PFSK-1 (cell line): ENCODE data around the gene TUT1.

Experiments used
- FOXP2 ChIP-seq: optimal IDR thresholded peaks from 2 replicates; pipeline ENCODE3; 2011; ENCODE audit warnings: borderline replicate concordance, control low read depth, inconsistent platforms; ENCODE audit not compliant: insufficient read depth; ENCODE audit errors: extremely low read length, extremely low read depth
- POLR2AphosphoS5 ChIP-seq: IDR thresholded peaks from 2 replicates; pipeline ENCODE4 v1.6.1; 2012; ENCODE audit warnings: low read depth, mild to moderate bottlenecking, control low read depth, low read length, moderate library complexity
- REST ChIP-seq, 2 experiments: IDR thresholded peaks; 2 replicates each; pipeline versions ENCODE4 v1.6.1 to v1.8.0; 2011 to 2012; ENCODE audit warnings: low read depth in 2 of 2, low read length in 2 of 2, control low read depth in 1 of 2, inconsistent platforms in 1 of 2, mild to moderate bottlenecking in 1 of 2, moderate library complexity in 1 of 2; ENCODE audit not compliant: insufficient read depth in 1 of 2
- SIN3A ChIP-seq: IDR thresholded peaks from 2 replicates; pipeline ENCODE4 v1.6.1; 2012; ENCODE audit warnings: mild to moderate bottlenecking, low read length, moderate library complexity, borderline replicate concordance; ENCODE audit not compliant: insufficient read depth
- TAF1 ChIP-seq: IDR thresholded peaks from 2 replicates; pipeline ENCODE4 v1.6.1; 2012; ENCODE audit warnings: low read length, control low read depth, borderline replicate concordance; ENCODE audit not compliant: insufficient read depth

The TUT1 gene

GRCh38 chr11:62610403-62610802 lies 19.1 kb upstream of the TUT1 start:
- no peak for TF ChIP-seq TAF1

- TF ChIP-seq POLR2AphosphoS5 (no peak), TAF1 (no peak), SIN3A (no peak), REST (IDR thresholded peaks at IDR 0.05; ENCODE audit: insufficient read depth in 1 of 2, low read depth in 2 of 2, low read length in 2 of 2) (no peak)
These were observed 17.5 kb upstream of the TUT1 start for GRCh38 chr11:62608776-62609175.

GRCh38 chr11:62607714-62608113 lies 16.4 kb upstream of the TUT1 start:
- TF ChIP-seq SIN3A (no peak), REST (IDR thresholded peaks at IDR 0.05; ENCODE audit: insufficient read depth in 1 of 2, low read depth in 2 of 2, low read length in 2 of 2) (no peak), FOXP2 (no peak), TAF1 (no peak), POLR2AphosphoS5 (no peak)

GRCh38 chr11:62605902-62606301 lies 14.6 kb upstream of the TUT1 start:
- TF ChIP-seq POLR2AphosphoS5 = no peak
- TF ChIP-seq REST (IDR thresholded peaks at IDR 0.05; ENCODE audit: insufficient read depth in 1 of 2, low read depth in 2 of 2, low read length in 2 of 2) = no peak
- TF ChIP-seq SIN3A = no peak
- TF ChIP-seq TAF1 = no peak
- no peak for TF ChIP-seq FOXP2

GRCh38 chr11:62605467-62605866 lies 14.1 kb upstream of the TUT1 start:
- no peak for TF ChIP-seq TAF1
- TF ChIP-seq POLR2AphosphoS5 = no peak
- TF ChIP-seq SIN3A = no peak
- TF ChIP-seq FOXP2 = no peak
- no peak for TF ChIP-seq REST (IDR thresholded peaks at IDR 0.05; ENCODE audit: insufficient read depth in 1 of 2, low read depth in 2 of 2, low read length in 2 of 2)
